Psoas muscle (tissue), 8 donors: ENCODE data around the gene GSG1. TPM values are rescaled to one million over a fixed set of nuclear protein-coding genes. Genes with fewer than 3 reads are reported as not detected.

Experiments used
- ATAC-seq, 4 donors: fragments of 200-7000 bp; cut with Tn5 transposase; one replicate each; pipeline ENCODE4 v1.9.1; 2020; ENCODE audit warnings: moderate library complexity in 3 of 4, mild to moderate bottlenecking in 2 of 4
- DNase-seq, 2 donors: peaks; one replicate each; pipeline ENCODE4 v3.0.0-alpha.2; 2020
- H3K27ac ChIP-seq: fragments of 200-600 bp; one replicate; pipeline ENCODE4 v1.8.0; 2022
- H3K27me3 ChIP-seq, 3 donors: fragments of 200-600 bp in 1 of 3; one replicate each; pipeline versions ENCODE4 v1.6.1 to v1.8.0; 2013 to 2022; ENCODE audit warnings: low read length in 2 of 3, mild to moderate bottlenecking in 2 of 3, moderate library complexity in 1 of 3; ENCODE audit not compliant: insufficient read depth in 3 of 3
- H3K36me3 ChIP-seq, 2 donors: fragments of 200-600 bp in 1 of 2; one replicate each; pipeline versions ENCODE4 v1.6.1 to v1.8.0; 2013 to 2022; ENCODE audit warnings: low read depth in 1 of 2, mild to moderate bottlenecking in 1 of 2, moderate library complexity in 1 of 2; ENCODE audit not compliant: insufficient read depth in 1 of 2
- H3K4me1 ChIP-seq: fragments of 200-600 bp; one replicate; pipeline ENCODE4 v1.8.0; 2022
- H3K4me3 ChIP-seq: fragments of 200-600 bp; one replicate; pipeline ENCODE4 v1.8.0; 2022; ENCODE audit warnings: mild to moderate bottlenecking
- H3K9me3 ChIP-seq: fragments of 200-600 bp; one replicate; pipeline ENCODE4 v1.8.0; 2022
- WGBS, 3 donors: extraction: QIAGEN DNeasy Blood & Tissue Kit; methylation state at CpG; one replicate each; pipeline versions ENCODE4 v1.1.6 to v1.1.7; 2013; 5-methylcytosine and 5-hydroxymethylcytosine counted together
- intact Hi-C, 2 donors: fragments of 100-400 bp; cut with DNase I; formaldehyde crosslinking; loops; one replicate each; pipeline versions ENCODE4 v1.11.0 to v1.14.2; 2022
- polyA plus RNA-seq, 3 donors: library from polyadenylated mRNA; stranded (reverse); fragments of 200-250 nt; gene quantifications; one replicate each; pipeline ENCODE4 v1.2.3, GENCODE V29; 2013
- total RNA-seq, 4 donors: library from RNA; stranded (reverse); fragmentation: NEBNext Ultra II Directional in 2 of 4; extraction: Animal tissue kit (Norgen Biotek cat#: 25700) in 2 of 4; gene quantifications; one replicate each; pipeline versions ENCODE4 v1.2.1 to v1.2.4, GENCODE V29; 2021 to 2023
- TF ChIP-seq, protein P1 (sequence below): fragments of 200-600 bp; IDR thresholded peaks from one replicate; pipeline ENCODE4 v1.8.0; 2022; ENCODE audit warnings: antibody characterized with exemption
- donor health status: healthy with polysubstance abuse.
- donor health status: DM: no; HTN: no; CAD: no; lungs with moderate emphysema.
- donor health status: Bipolar disorder and iron deficiency.
- donor health status: healthy.
- donor health status: DM: yes; HTN: yes; CAD: no.
- donor health status: DM: no; HTN: no; CAD: no.
- donor health status: DM: no; HTN: no; CAD: no.
- donor health status: DM: yes; HTN: yes; CAD: no.

The GSG1 gene
- total and polyA plus RNA-seq, 7 donors, result not detected

DNA sequence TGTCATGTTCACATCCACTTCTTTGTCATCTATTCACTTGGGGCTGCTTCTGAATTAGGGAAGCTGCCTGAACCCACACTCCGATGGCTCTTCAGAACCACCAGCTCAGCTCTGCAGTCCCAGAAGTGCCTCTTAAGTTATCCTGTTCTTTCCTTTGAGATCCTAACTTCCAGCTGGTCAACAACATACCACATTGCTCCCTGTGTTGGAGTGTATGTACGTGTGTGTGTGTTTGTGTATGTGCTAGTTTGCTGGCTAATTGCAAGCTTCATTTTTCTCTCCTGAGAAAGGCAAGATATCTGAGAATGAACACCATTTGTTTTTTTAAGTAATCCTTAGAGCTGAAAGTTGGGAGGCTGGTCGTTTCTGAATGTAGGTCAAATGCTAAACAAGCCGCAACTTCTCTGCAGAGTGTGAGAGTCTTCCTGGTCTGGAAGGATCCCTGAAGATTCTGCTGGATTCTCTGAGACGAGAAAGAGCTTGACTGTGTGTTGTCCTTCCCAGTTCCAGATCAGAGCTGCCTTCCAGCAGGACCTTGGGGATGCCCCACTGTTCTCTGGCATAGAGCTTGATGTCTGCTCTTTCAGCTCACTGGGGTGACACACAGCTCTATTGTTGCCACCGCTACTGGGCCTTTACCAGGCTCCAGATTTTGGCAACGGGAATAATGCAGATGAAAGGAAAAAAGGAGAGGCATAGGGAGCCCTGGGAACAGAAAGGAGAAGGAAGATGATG lies 839 bp downstream of the GSG1 start:
- intact Hi-C loops, result loop anchor here in 1 of 2 donors (5.0 kb wide), 1 partner anchor 105 kb away; no protein-coding TSS in a partner anchor
- Histone ChIP-seq H3K27ac (peak overlapping the region; percentile 85), H3K4me1 (peaks cover 6% of the 10 kb centered on the region), H3K27me3 (no peaks in the 10 kb centered on the region), H3K9me3 (no peaks in the 10 kb centered on the region), H3K4me3 (no peak overlapping the region), H3K36me3 (no peaks in the 10 kb centered on the region)
- DNase-seq (no peak), ATAC-seq (no peak)
- 52 to 59% (median 54%) methylated on average over 7 of the region's 7 CpGs for WGBS, 3 donors
- TF ChIP-seq, protein P1, sequence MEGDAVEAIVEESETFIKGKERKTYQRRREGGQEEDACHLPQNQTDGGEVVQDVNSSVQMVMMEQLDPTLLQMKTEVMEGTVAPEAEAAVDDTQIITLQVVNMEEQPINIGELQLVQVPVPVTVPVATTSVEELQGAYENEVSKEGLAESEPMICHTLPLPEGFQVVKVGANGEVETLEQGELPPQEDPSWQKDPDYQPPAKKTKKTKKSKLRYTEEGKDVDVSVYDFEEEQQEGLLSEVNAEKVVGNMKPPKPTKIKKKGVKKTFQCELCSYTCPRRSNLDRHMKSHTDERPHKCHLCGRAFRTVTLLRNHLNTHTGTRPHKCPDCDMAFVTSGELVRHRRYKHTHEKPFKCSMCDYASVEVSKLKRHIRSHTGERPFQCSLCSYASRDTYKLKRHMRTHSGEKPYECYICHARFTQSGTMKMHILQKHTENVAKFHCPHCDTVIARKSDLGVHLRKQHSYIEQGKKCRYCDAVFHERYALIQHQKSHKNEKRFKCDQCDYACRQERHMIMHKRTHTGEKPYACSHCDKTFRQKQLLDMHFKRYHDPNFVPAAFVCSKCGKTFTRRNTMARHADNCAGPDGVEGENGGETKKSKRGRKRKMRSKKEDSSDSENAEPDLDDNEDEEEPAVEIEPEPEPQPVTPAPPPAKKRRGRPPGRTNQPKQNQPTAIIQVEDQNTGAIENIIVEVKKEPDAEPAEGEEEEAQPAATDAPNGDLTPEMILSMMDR, result no peak

DNA sequence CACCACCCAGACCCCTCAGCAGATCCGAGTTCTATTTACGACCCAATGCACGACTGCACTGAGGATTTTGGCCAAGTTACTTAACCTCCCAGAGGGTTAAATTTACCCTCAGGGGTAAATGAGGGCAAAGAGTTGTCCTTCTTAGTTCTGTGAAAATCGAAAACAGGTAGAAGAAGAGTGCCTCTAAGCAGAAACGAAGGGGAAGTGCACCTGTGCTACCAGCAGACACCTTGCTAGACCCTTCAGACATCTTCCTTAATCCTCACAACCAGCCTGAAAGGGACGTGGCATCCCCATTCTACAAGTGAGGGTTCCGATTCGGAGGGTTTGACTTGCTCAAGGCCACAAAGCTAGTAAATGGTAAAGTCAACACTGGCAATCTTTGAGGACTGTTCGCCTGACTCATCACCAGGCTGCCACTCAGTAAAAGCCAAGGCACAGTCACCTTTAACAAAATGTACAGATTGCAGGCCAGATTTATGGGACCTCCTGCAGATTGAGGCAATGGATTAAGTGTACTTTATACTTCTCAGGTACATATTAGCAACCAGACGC lies 1.6 kb downstream of the GSG1 start:
- intact Hi-C loops, result loop anchor here in 1 of 2 donors (5.0 kb wide), 1 partner anchor 105 kb away; no protein-coding TSS in a partner anchor
- DNase-seq (no peak), ATAC-seq (no peak)
- Histone ChIP-seq H3K4me3 (peak overlapping the region; percentile 70), H3K27me3 (no peaks in the 10 kb centered on the region), H3K4me1 (peaks cover 6% of the 10 kb centered on the region), H3K36me3 (no peaks in the 10 kb centered on the region), H3K27ac (peak overlapping the region; percentile 85), H3K9me3 (no peaks in the 10 kb centered on the region)
- TF ChIP-seq, protein P1, result no peak
- 60 to 63% (median 61%) methylated on average over 10 of the region's 10 CpGs for WGBS, 3 donors

DNA sequence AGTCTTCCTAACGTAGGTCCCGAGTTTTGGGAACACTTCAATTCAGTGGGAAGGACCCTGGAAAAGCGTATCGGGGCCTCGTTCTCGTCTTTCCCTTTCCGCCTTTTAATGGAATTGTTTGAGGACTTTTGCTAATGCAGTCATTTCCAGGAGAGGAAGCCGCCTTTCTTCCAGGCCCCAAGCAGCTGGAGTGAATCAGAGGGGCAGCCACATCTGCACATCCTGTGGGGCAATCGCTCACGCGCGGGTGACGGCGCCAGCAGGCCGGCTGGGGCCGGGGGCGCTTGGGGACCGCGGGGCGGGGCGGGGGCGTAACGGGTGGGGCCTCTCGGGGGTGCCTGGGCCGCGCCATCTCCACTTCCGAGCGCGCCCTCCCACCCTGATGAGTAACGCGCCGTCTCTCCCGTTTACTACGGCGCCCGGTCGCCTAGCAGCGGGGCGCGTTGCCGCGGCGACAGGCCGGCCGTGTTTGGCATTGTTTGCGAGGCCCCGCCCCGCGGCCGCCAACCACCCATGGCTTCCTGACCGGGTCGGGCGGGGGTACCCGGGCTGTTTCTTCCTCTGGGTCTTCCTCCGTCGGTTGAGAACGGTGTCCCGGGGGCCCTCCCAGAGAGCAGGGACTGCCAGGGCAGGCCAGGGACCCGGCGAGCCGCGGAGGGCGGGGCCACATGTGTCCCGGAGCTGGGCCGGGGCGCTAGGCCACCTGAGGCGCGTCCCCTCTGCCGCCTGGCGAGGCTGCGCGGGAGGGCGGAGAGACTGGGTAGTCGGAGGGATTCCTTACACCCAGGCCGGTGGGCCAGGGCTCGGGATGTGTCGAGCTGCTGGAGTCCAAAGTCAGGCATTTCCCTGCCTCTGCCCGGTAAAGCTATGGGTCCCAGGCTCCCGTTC lies 2.3 kb downstream of the GSG1 start:
- 1 to 3% (median 2%) methylated on average over 58 to 79 of the region's 79 CpGs for WGBS, 3 donors
- TF ChIP-seq, protein P1, result no peak
- H3K36me3 ChIP-seq, result no peaks in the 10 kb centered on the region
- H3K27ac ChIP-seq, result peak overlapping the region; percentile 85
- H3K4me3 ChIP-seq, result peak overlapping the region; percentile 70
- no peaks in the 10 kb centered on the region for H3K9me3 ChIP-seq
- no peaks in the 10 kb centered on the region for H3K27me3 ChIP-seq
- DNase-seq (peak; percentile 95), ATAC-seq (peak; percentile 80 to 88 (median 84))
- peaks cover 6% of the 10 kb centered on the region for H3K4me1 ChIP-seq
- intact Hi-C loops, result loop anchor here in 1 of 2 donors (5.0 kb wide), 1 partner anchor 106 kb away; no protein-coding TSS in a partner anchor

DNA sequence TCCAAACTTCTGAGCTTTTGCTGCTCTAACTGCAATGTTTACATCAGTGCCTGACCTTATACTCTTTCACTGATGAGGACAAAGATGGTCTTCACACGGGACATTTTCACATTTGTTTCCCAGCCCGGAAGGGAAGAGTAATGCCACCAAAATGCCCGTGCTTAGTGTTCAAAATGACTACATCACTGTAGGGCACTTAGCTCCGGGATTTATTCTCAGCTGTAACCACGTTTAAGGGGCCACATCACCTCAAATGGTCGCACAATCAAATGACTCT lies 2.9 kb downstream of the GSG1 start:
- Histone ChIP-seq H3K27ac (peak overlapping the region; percentile 85), H3K27me3 (no peaks in the 10 kb centered on the region), H3K4me3 (peak overlapping the region; percentile 70), H3K9me3 (no peaks in the 10 kb centered on the region), H3K4me1 (peaks cover 6% of the 10 kb centered on the region), H3K36me3 (no peaks in the 10 kb centered on the region)
- 4 to 7% (median 6%) methylated on average over 6 of the region's 6 CpGs for WGBS, 3 donors
- TF ChIP-seq, protein P1, result no peak
- no peak for ATAC-seq
- DNase-seq, result no peak
- intact Hi-C loops, result loop anchor here in 1 of 2 donors (5.0 kb wide), 1 partner anchor 107 kb away; no protein-coding TSS in a partner anchor
